K562 (cell line): ENCODE data around the gene KRTAP9-7. TPM values are rescaled to one million over a fixed set of nuclear protein-coding genes. Genes with fewer than 3 reads are reported as not detected.

ENCODE experiments used
- ATAC-seq: fragments of 200-7000 bp; cut with Tn5 transposase; 3 replicates; pipeline ENCODE4 v1.9.1; 2020; ENCODE audit warnings: moderate library complexity
- BruUV-seq: library from RNA; stranded (reverse); fragments of 400-500 nt; replicated peaks from 2 replicates; lab custom pipeline; 2021; lab: Mats Ljungman, UMichigan
- CTCF ChIA-PET: fragments of 300-600 bp; formaldehyde crosslinking; extraction: SDS; loops from one replicate; lab custom pipeline; 2021; ENCODE audit warnings: low intra/inter-chr PET ratio; lab: Yijun Ruan, JAX
- POLR2A ChIA-PET: fragments of 300-600, 350-650 bp; sonication (Branson Sonifier 250); formaldehyde crosslinking; extraction: SDS; loops from one replicate; lab custom pipeline; 2021; ENCODE audit warnings: antibody characterized with exemption, inconsistent platforms; lab: Yijun Ruan, JAX
- DNase-seq, 4 experiments: peaks; one replicate each; pipeline versions ENCODE4 v3.0.0 to v3.0.0-alpha.2; 2011 to 2018; ENCODE audit warnings: low spot score in 3 of 4, mixed read lengths in 3 of 4; ENCODE audit errors: extremely low read depth in 1 of 4
- FAIRE-seq: peaks from 2 replicates; lab custom pipeline; 2011; peaks lifted over from hg19 to GRCh38; lab: Jason Lieb, UNC
- H2AFZ ChIP-seq: 2 replicates; pipeline ENCODE4 v1.6.0; 2011; ENCODE audit warnings: low read depth, low read length, control low read depth, inconsistent platforms
- H3K27ac ChIP-seq: fragments of 200-600 bp; 3 replicates; pipeline ENCODE4 v1.8.0; 2011; ENCODE audit warnings: low read depth, mild to moderate bottlenecking, control low read depth, inconsistent platforms, low read length, moderate library complexity, mixed read lengths; ENCODE audit errors: extremely low read depth
- H3K27me3 ChIP-seq, 2 experiments: fragments of 300-600 bp in 1 of 2; 2 replicates in 1 of 2; 3 replicates in 1 of 2; pipeline versions ENCODE4 v1.6.0 to v1.8.0; 2011; ENCODE audit warnings: inconsistent platforms in 2 of 2, low read length in 2 of 2, mild to moderate bottlenecking in 1 of 2, mixed read lengths in 1 of 2, moderate library complexity in 1 of 2; ENCODE audit not compliant: control insufficient read depth in 2 of 2, insufficient read depth in 2 of 2
- H3K36me3 ChIP-seq: fragments of 300-600 bp; 3 replicates; pipeline ENCODE4 v1.8.0; 2011; ENCODE audit warnings: mild to moderate bottlenecking, low read length, inconsistent platforms; ENCODE audit not compliant: control insufficient read depth, insufficient read depth
- H3K4me1 ChIP-seq, 2 experiments: fragments of 200-600 bp in 1 of 2; replicated peaks in 1 of 2; 2 replicates in 1 of 2; 3 replicates in 1 of 2; pipeline versions ENCODE4 v1.5.1 to v1.8.0; 2011; ENCODE audit warnings: inconsistent platforms in 2 of 2, low read length in 2 of 2, mild to moderate bottlenecking in 1 of 2, mixed read lengths in 1 of 2, moderate library complexity in 1 of 2; ENCODE audit not compliant: control insufficient read depth in 2 of 2, insufficient read depth in 2 of 2
- H3K4me2 ChIP-seq: 2 replicates; pipeline ENCODE4 v1.6.1; 2011; ENCODE audit warnings: low read length, control low read depth, inconsistent platforms, mixed read lengths; ENCODE audit not compliant: insufficient read depth
- H3K4me3 ChIP-seq: fragments of 200-600 bp; sonication (generic), shearing (Covaris generic); 2 replicates; pipeline ENCODE4 v1.5.1; 2016; ENCODE audit warnings: control low read depth, inconsistent platforms
- H3K79me2 ChIP-seq: fragments of 200-600 bp; 3 replicates; pipeline ENCODE4 v1.8.0; 2011; ENCODE audit warnings: low read length, inconsistent platforms; ENCODE audit not compliant: control insufficient read depth, insufficient read depth
- H3K9ac ChIP-seq, 2 experiments: 2 replicates each; pipeline versions ENCODE4 v1.6.0 to v1.6.1; 2011; ENCODE audit warnings: low read depth in 2 of 2, low read length in 2 of 2, control low read depth in 1 of 2, inconsistent platforms in 1 of 2, mild to moderate bottlenecking in 1 of 2, mixed read lengths in 1 of 2; ENCODE audit not compliant: insufficient read depth in 1 of 2
- H3K9me1 ChIP-seq: one replicate; pipeline ENCODE4 v1.6.0; 2011; ENCODE audit warnings: inconsistent platforms, mild to moderate bottlenecking, low read length, moderate library complexity; ENCODE audit not compliant: control insufficient read depth, insufficient read depth
- H3K9me3 ChIP-seq: replicated peaks from 2 replicates; pipeline ENCODE4 v1.5.1; 2011; ENCODE audit warnings: low read depth, low read length, inconsistent platforms; ENCODE audit not compliant: control insufficient read depth, insufficient read depth
- H4K20me1 ChIP-seq: replicated peaks from 2 replicates; pipeline ENCODE4 v1.6.1; 2011; ENCODE audit warnings: low read length, inconsistent platforms, mixed read lengths; ENCODE audit not compliant: control insufficient read depth, insufficient read depth
- ATF2 ChIP-seq: sonication (generic); formaldehyde crosslinking; IDR thresholded peaks from 2 replicates; pipeline ENCODE4 v1.8.1; 2022; ENCODE audit warnings: missing genetic modification reagents
- CBX8 ChIP-seq: fragments of 200-600 bp; sonication (generic); IDR thresholded peaks from 2 replicates; pipeline ENCODE4 v1.6.1; 2012; ENCODE audit warnings: borderline replicate concordance, mixed run types, low read depth, mild to moderate bottlenecking, moderate library complexity, mixed read lengths, low read length, control low read depth, inconsistent platforms; ENCODE audit not compliant: poor library complexity, severe bottlenecking; ENCODE audit errors: extremely low read depth
- NONO ChIP-seq, 2 experiments: fragments of 200-400 bp in 1 of 2; fragments of 450-650 bp in 1 of 2; formaldehyde crosslinking in 1 of 2; IDR thresholded peaks; 2 replicates each; pipeline ENCODE4 v1.6.1; 2017; ENCODE audit warnings: low read depth in 2 of 2, mild to moderate bottlenecking in 2 of 2, moderate library complexity in 2 of 2, low read length in 1 of 2
- SMAD1 ChIP-seq: fragments of 150-350 bp; IDR thresholded peaks from 2 replicates; pipeline ENCODE4 v1.6.1; 2014; ENCODE audit warnings: low read length, low read depth; ENCODE audit not compliant: partially characterized antibody
- SRSF1 ChIP-seq: fragments of 200-400 bp; formaldehyde crosslinking; IDR thresholded peaks from 2 replicates; pipeline ENCODE4 v1.6.1; 2017; ENCODE audit warnings: mild to moderate bottlenecking, low read depth, low read length, moderate library complexity
- TCF7L2 ChIP-seq: fragments of 150-350 bp; IDR thresholded peaks from 2 replicates; pipeline ENCODE4 v1.6.1; 2016; ENCODE audit warnings: low read depth, mild to moderate bottlenecking, low read length, moderate library complexity
- ZNF518B ChIP-seq: fragments of 250-450 bp; sonication (Bioruptor Pico); IDR thresholded peaks from 2 replicates; pipeline ENCODE4 v1.5.0; 2021; ENCODE audit warnings: mild to moderate bottlenecking, moderate library complexity
- WGBS: fragments of 100-300 bp; shearing (Covaris generic); methylation state at CpG from one replicate; pipeline ENCODE4 v1.1.6; 2016; ENCODE audit warnings: low coverage, mixed read lengths; ENCODE audit not compliant: insufficient coverage; ENCODE audit errors: missing lambda C conversion rate; 5-methylcytosine and 5-hydroxymethylcytosine counted together
- in situ Hi-C: fragments of 300-500 bp; cut with MboI; formaldehyde crosslinking; loops from 4 replicates; pipeline ENCODE4 v1.15.0; 2018; ENCODE audit warnings: inconsistent platforms, mixed read lengths
- intact Hi-C: fragments of 100-400 bp; cut with micrococcal nuclease; formaldehyde crosslinking; loops from 2 replicates; pipeline ENCODE4 v1.14.2; 2022
- polyA plus RNA-seq, 8 experiments: library from polyadenylated mRNA; depleted of rRNA in 4 of 8; stranded (reverse) in 5 of 8; unstranded in 3 of 8; fragments of >200 nt; fragmentation: Nextera tagmentation in 2 of 8; fragmentation: Illumina TruSeq in 1 of 8; extraction: Ambion mirVana in 2 of 8; extraction: Trizol in 1 of 8; gene quantifications; 2 replicates each; pipeline versions ENCODE4 v1.2.1 to v1.2.3, GENCODE V29; 2011 to 2014; ENCODE audit warnings: inconsistent platforms in 1 of 8, missing spikeins in 1 of 8
- total RNA-seq, 7 experiments: library from RNA; depleted of rRNA in 6 of 7; stranded (reverse); fragments of >200 nt in 6 of 7; fragmentation: Illumina TruSeq in 2 of 7; extraction: Trizol in 2 of 7; gene quantifications; 2 replicates each; pipeline versions ENCODE4 v1.2.1 to v1.2.3, GENCODE V29; 2011 to 2021; ENCODE audit warnings: low replicate concordance in 1 of 7
- TF ChIP-seq, protein P1 (sequence below): fragments of 450-650 bp; IDR thresholded peaks from 2 replicates; pipeline ENCODE4 v1.7.1; 2018; ENCODE audit warnings: mild to moderate bottlenecking, low read depth; ENCODE audit not compliant: partially characterized antibody

KRTAP9-7 gene
- total and polyA plus RNA-seq, 9 of the 15 experiments (the other 6 are each of a cell fraction or from before 2014, with no cell fraction given) = not detected

DNA sequence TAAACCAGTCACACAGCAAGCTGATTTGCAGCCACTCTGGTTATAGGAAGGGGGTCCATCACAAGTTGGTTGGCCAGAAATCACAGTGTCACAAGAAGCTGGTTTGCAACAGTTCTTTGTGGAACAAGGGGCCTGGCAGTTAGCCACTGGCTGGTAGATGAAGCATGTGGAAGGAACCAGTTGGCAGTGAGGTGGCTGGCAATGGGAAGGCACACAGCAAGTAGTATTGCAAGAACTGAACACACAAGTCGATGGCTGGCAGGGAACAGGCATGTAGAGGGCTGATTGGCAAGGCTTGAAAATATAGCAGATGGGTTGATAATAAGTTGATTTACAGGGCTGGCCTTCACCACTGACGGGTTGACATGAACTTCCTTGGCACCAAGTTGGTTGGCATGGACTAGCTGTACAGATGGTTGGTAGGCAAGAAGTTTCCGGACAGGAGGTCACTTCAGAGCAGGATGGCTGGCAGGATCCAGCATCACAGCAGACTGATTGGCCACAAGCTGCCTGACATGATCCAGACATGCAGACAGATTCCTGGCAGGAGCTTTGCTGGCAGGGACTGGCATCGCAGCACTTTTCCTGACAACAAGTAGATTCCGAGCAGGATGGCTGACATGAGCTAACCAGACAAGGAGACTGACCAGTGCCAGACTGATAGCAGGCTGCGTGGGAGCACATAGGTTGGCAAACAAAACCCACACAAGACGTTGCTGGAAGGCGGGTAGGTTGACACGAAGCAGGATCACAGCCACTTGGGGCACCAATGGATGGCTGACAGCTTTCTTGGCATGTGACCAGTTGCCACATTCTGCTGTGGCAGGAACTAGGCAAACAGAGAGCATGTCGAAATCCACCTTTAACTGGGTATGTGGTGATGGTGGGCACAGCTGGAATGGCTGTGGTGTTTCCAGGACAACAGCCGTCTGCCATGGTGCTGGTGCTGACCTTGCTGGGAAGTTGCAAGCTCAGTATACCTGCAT, 26.7 kb downstream of the KRTAP9-7 start, which contains the start of gene KRTAP29-1:
Gene KRTAP29-1 (minus strand): TSS at position 936 of the 986 bp plus-strand sequence. CDS start 0 bp downstream, at position 936.
- no peak within 1 kb of the TSS for H3K4me3 ChIP-seq
- H3K79me2 ChIP-seq = no peaks in the 10 kb centered on the region
- intact Hi-C loops (no loop called here), in situ Hi-C loops (no loop called here)
- ChIA-PET POLR2A (interaction anchor here (0.6 kb wide), 1 partner anchor 637 kb away, joined by 3 read pairs; the partner anchor contains the start of gene KRT222), CTCF (no interaction called here)
- no peaks in the 10 kb centered on the region for H3K9me3 ChIP-seq
- H4K20me1 ChIP-seq = no peaks in the 10 kb centered on the region
- H3K9ac ChIP-seq = no peak within 1 kb of the TSS
- BruUV-seq = no TSS peak
- WGBS = under 1% methylated on average over 11 of the region's 11 CpGs
- DNase-seq (no peak), ATAC-seq (no peak), FAIRE-seq (no peak)
- H2AFZ ChIP-seq = no peak within 1 kb of the TSS
- H3K4me1 ChIP-seq = no peaks in the 10 kb centered on the region
- H3K9me1 ChIP-seq = no peaks in the 10 kb centered on the region
- H3K27me3 ChIP-seq = peaks cover 3 to 28% of the 10 kb centered on the region in 2 experiments; a peak in 3 of 5 replicates
- H3K4me2 ChIP-seq = no peak within 1 kb of the TSS
- no peak within 1 kb of the TSS for H3K27ac ChIP-seq
- H3K36me3 ChIP-seq = no peaks in the 10 kb centered on the region
- TF ChIP-seq ZNF518B (CRISPR knock-in tag) (no peak), SRSF1 (no peak), SMAD1 (no peak), ATF2 (CRISPR knock-in tag) (no peak), TCF7L2 (no peak), NONO (IDR thresholded peaks at IDR 0.05; ENCODE audit: low read depth in 2 of 2, low read length in 1 of 2) (no peak), CBX8 (no peak)
- TF ChIP-seq, protein P1, sequence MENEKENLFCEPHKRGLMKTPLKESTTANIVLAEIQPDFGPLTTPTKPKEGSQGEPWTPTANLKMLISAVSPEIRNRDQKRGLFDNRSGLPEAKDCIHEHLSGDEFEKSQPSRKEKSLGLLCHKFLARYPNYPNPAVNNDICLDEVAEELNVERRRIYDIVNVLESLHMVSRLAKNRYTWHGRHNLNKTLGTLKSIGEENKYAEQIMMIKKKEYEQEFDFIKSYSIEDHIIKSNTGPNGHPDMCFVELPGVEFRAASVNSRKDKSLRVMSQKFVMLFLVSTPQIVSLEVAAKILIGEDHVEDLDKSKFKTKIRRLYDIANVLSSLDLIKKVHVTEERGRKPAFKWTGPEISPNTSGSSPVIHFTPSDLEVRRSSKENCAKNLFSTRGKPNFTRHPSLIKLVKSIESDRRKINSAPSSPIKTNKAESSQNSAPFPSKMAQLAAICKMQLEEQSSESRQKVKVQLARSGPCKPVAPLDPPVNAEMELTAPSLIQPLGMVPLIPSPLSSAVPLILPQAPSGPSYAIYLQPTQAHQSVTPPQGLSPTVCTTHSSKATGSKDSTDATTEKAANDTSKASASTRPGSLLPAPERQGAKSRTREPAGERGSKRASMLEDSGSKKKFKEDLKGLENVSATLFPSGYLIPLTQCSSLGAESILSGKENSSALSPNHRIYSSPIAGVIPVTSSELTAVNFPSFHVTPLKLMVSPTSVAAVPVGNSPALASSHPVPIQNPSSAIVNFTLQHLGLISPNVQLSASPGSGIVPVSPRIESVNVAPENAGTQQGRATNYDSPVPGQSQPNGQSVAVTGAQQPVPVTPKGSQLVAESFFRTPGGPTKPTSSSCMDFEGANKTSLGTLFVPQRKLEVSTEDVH = no peak
